Measurements from ENCODE around the gene THADA. TPM values are rescaled to one million over a fixed set of nuclear protein-coding genes. Genes with fewer than 3 reads are reported as not detected.

The THADA gene
- total RNA-seq, 2 donors from 2014 or later = 41.1 to 54.3 TPM

- H3K9me3 ChIP-seq = no peaks in the 10 kb centered on the region
- TF ChIP-seq CTCF (IDR thresholded peaks at IDR 0.05) (no peak), POLR2AphosphoS5 (IDR thresholded peaks at IDR 0.05) (no peak)
- intact Hi-C loops (cut with DNase I) = no loop called here
- no peaks in the 10 kb centered on the region for H3K36me3 ChIP-seq
- H3K4me1 ChIP-seq (replicated peaks) = no peaks in the 10 kb centered on the region
- WGBS = 60% methylated on average over 3 of the region's 3 CpGs
- H3K27ac ChIP-seq = no peak overlapping the region
- DNase-seq (ENCODE audit: low spot score) = no peak
- H3K4me3 ChIP-seq = no peak overlapping the region
- H3K27me3 ChIP-seq (replicated peaks; ENCODE audit: insufficient read depth) = no peaks in the 10 kb centered on the region
These were observed 235.7 kb downstream of the THADA start for GRCh38 chr2:43360137-43360536.

- intact Hi-C loops (cut with DNase I) = no loop called here
- H3K4me1 ChIP-seq (replicated peaks) = no peaks in the 10 kb centered on the region
These were observed 237.2 kb downstream of the THADA start for GRCh38 chr2:43358410-43359201.

DNA sequence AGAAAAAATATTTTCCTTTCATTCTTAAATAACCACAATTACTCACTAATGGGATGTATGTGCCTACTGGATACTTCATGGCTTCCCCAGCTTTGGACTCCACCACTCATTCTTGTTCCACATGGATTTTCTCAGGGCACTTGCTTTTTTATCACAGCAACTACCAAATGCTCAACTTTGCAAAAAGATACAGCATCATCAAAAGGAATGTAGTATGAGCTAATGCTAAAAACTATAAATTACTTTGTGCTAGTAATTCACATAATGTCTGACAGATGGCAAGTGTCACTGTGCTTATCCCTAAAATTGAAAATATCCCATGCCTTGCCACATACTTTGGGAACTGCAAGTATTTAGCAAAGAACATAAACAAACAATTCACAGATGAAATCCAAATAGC lies 239.1 kb downstream of the THADA start:
- no peaks in the 10 kb centered on the region for H3K9me3 ChIP-seq
- no peaks in the 10 kb centered on the region for H3K4me1 ChIP-seq (replicated peaks)
- no peak overlapping the region for H3K27ac ChIP-seq
- no peak for TF ChIP-seq CTCF (IDR thresholded peaks at IDR 0.05)
- no peak for TF ChIP-seq POLR2AphosphoS5 (IDR thresholded peaks at IDR 0.05)
- TF ChIP-seq POLR2A (IDR thresholded peaks at IDR 0.05) = no peak
- no peaks in the 10 kb centered on the region for H3K36me3 ChIP-seq
- intact Hi-C loops (cut with DNase I) = no loop called here
- no peaks in the 10 kb centered on the region for H3K27me3 ChIP-seq (replicated peaks; ENCODE audit: insufficient read depth)
- DNase-seq (ENCODE audit: low spot score) = no peak
- H3K4me3 ChIP-seq = no peak overlapping the region

More at GRCh38 chr2:43358410-43359201, 237.2 kb downstream of the THADA start:
- Histone ChIP-seq H3K9me3 (no peaks in the 10 kb centered on the region), H3K27me3 (replicated peaks; ENCODE audit: insufficient read depth) (no peaks in the 10 kb centered on the region), H3K4me3 (no peak overlapping the region), H3K36me3 (no peaks in the 10 kb centered on the region), H3K27ac (peak overlapping the region in 1 of 2 donors; percentile 9)
- WGBS = 29% methylated on average over 2 of the region's 2 CpGs
- DNase-seq (ENCODE audit: low spot score) = no peak
- TF ChIP-seq CTCF (IDR thresholded peaks at IDR 0.05) (no peak), POLR2A (IDR thresholded peaks at IDR 0.05) (no peak), POLR2AphosphoS5 (IDR thresholded peaks at IDR 0.05) (no peak)

DNA sequence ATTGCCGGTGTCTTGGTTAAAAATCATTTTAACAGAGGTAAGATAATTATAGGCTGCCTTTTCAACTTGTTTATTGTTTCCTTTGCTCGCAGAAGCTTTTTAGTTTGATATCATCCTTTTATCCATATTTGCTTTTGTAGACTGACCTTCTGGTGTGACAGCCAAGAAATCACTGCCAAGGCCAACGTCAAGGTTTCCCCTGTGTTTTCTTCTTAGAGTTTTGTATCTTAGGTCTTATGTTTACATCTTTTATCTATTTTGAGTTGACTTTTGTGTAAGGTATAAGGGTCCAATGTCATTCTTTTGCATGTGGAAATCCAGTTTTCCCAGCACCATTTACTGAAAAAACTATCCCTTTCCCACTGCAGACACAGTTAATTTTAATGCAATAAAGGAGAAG lies 240.4 kb downstream of the THADA start:
- intact Hi-C loops (cut with DNase I) = no loop called here
- WGBS = 68% methylated on average over 3 of the region's 3 CpGs
- no peak overlapping the region for H3K27ac ChIP-seq
- no peaks in the 10 kb centered on the region for H3K4me1 ChIP-seq (replicated peaks)
- no peaks in the 10 kb centered on the region for H3K9me3 ChIP-seq
- H3K27me3 ChIP-seq (replicated peaks; ENCODE audit: insufficient read depth) = no peaks in the 10 kb centered on the region
- DNase-seq (ENCODE audit: low spot score) = no peak
- H3K36me3 ChIP-seq = no peaks in the 10 kb centered on the region
- no peak overlapping the region for H3K4me3 ChIP-seq
- TF ChIP-seq CTCF (IDR thresholded peaks at IDR 0.05) (no peak), POLR2A (IDR thresholded peaks at IDR 0.05) (no peak), POLR2AphosphoS5 (IDR thresholded peaks at IDR 0.05) (no peak)

DNA sequence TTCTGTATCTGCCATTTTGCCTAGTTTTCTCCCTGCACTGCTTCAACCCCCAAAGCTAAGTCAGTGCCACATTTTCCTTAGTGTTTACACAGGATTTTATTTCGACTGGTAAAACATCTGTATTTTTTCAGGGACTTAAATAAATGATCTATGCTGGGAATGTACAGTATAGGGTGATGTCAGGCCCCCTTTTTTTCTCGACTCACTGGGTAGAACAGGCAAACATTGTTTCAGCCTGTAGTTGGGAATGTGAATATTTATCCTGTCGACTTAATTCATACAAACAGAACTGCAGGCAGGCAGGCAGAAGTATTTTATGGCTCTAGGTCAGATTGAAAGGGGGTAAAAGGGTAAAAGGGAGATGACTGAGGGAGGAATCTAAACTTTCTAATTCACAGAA lies 245.9 kb downstream of the THADA start:
- no peak for DNase-seq (ENCODE audit: low spot score)
- Histone ChIP-seq H3K4me3 (no peak overlapping the region), H3K36me3 (no peaks in the 10 kb centered on the region), H3K27me3 (replicated peaks; ENCODE audit: insufficient read depth) (no peaks in the 10 kb centered on the region), H3K27ac (peak overlapping the region; percentile 41 to 49), H3K9me3 (no peaks in the 10 kb centered on the region), H3K4me1 (replicated peaks) (peaks cover 7% of the 10 kb centered on the region)
- intact Hi-C loops (cut with DNase I) = loop anchor here (5.0 kb wide), 2 partner anchors 62 to 98 kb away; no protein-coding TSS in a partner anchor
- WGBS = 21% methylated on average over 3 of the region's 3 CpGs
- TF ChIP-seq POLR2A (IDR thresholded peaks at IDR 0.05) = no peak
- no peak for TF ChIP-seq CTCF (IDR thresholded peaks at IDR 0.05)
- TF ChIP-seq POLR2AphosphoS5 (IDR thresholded peaks at IDR 0.05) = no peak
